Loucy (cell line): ENCODE data around the gene CEACAM21.

Experiments used
- H2AFZ ChIP-seq: fragments of 200-600 bp; sonication (generic); 2 replicates; pipeline ENCODE4 v1.6.0; 2016; ENCODE audit warnings: antibody characterized with exemption, mild to moderate bottlenecking, low read length, moderate library complexity
- H3F3A ChIP-seq: fragments of 200-600 bp; 2 replicates; pipeline ENCODE4 v1.6.0; 2016; ENCODE audit warnings: antibody characterized with exemption, low read depth, mild to moderate bottlenecking
- H3K27me3 ChIP-seq: fragments of 200-600 bp; sonication (generic); 2 replicates; pipeline ENCODE4 v1.6.1; 2014; ENCODE audit warnings: low read length, mild to moderate bottlenecking; ENCODE audit not compliant: insufficient read depth, poor library complexity, severe bottlenecking
- H3K36me3 ChIP-seq: fragments of 200-600 bp; sonication (generic); 2 replicates; pipeline ENCODE4 v1.6.1; 2016; ENCODE audit warnings: low read length; ENCODE audit not compliant: insufficient read depth
- H3K4me1 ChIP-seq: fragments of 200-600 bp; sonication (generic); 2 replicates; pipeline ENCODE4 v1.5.1; 2014; ENCODE audit warnings: low read length, mild to moderate bottlenecking; ENCODE audit not compliant: insufficient read depth, poor library complexity, severe bottlenecking
- H3K4me2 ChIP-seq: fragments of 200-600 bp; sonication (generic); 2 replicates; pipeline ENCODE4 v1.6.0; 2014; ENCODE audit warnings: antibody characterized with exemption, low read length, low read depth, mild to moderate bottlenecking; ENCODE audit not compliant: poor library complexity, severe bottlenecking
- H3K4me3 ChIP-seq: fragments of 200-600 bp; sonication (generic); 2 replicates; pipeline ENCODE4 v1.5.1; 2014; ENCODE audit warnings: low read length, mild to moderate bottlenecking, mixed read lengths; ENCODE audit not compliant: poor library complexity, severe bottlenecking
- H3K79me2 ChIP-seq: fragments of 200-600 bp; sonication (generic); 2 replicates; pipeline ENCODE4 v1.6.1; 2014; ENCODE audit warnings: low read length; ENCODE audit not compliant: insufficient read depth
- H3K9ac ChIP-seq: fragments of 200-600 bp; sonication (generic); 2 replicates; pipeline ENCODE4 v1.6.0; 2014; ENCODE audit warnings: mild to moderate bottlenecking, low read depth, low read length, moderate library complexity; ENCODE audit not compliant: poor library complexity, severe bottlenecking
- H3K9me2 ChIP-seq: fragments of 200-600 bp; sonication (generic); replicated peaks from 2 replicates; pipeline ENCODE4 v1.6.1; 2016; ENCODE audit warnings: low read depth, low read length, mixed read lengths
- H3K9me3 ChIP-seq: fragments of 200-600 bp; sonication (generic); 2 replicates; pipeline ENCODE4 v1.6.1; 2014; ENCODE audit warnings: mild to moderate bottlenecking, antibody characterized with exemption, low read length, low read depth; ENCODE audit not compliant: insufficient read depth
- H4K20me1 ChIP-seq: fragments of 200-600 bp; sonication (generic); 2 replicates; pipeline ENCODE4 v1.6.0; 2014; ENCODE audit warnings: antibody characterized with exemption, low read length, mild to moderate bottlenecking; ENCODE audit not compliant: insufficient read depth, poor library complexity, severe bottlenecking
- CTCF ChIP-seq: fragments of 200-600 bp; sonication (generic); conservative IDR thresholded peaks from 2 replicates; pipeline ENCODE4 v1.5.1; 2014; ENCODE audit warnings: mild to moderate bottlenecking, antibody characterized with exemption, low read length
- EZH2phosphoT487 ChIP-seq: fragments of 200-600 bp; IDR thresholded peaks from 2 replicates; pipeline ENCODE4 v1.6.1; 2018; ENCODE audit warnings: antibody characterized with exemption, mild to moderate bottlenecking, moderate library complexity, borderline replicate concordance

CEACAM21 gene

GRCh38 chr19:41575998-41576397 lies at the start of gene CEACAM21:
TSS of gene CEACAM21 (plus strand) at chr19:41576166. CDS start at chr19:41576275, 109 bp downstream.
- TF ChIP-seq EZH2phosphoT487 = no peak
- TF ChIP-seq CTCF = no peak

GRCh38 chr19:41527089-41527488 lies 48.9 kb upstream of the CEACAM21 start:
- H3K9me3 ChIP-seq = no peaks in the 10 kb centered on the region
- TF ChIP-seq EZH2phosphoT487 (no peak), CTCF (no peak)
- H2AFZ ChIP-seq = no peak overlapping the region
- H4K20me1 ChIP-seq = no peaks in the 10 kb centered on the region
- H3K9ac ChIP-seq = no peak overlapping the region
- no peaks in the 10 kb centered on the region for H3K9me2 ChIP-seq
- no peaks in the 10 kb centered on the region for H3K36me3 ChIP-seq
- H3K4me3 ChIP-seq = no peak overlapping the region
- no peaks in the 10 kb centered on the region for H3F3A ChIP-seq
- no peaks in the 10 kb centered on the region for H3K79me2 ChIP-seq
- H3K4me1 ChIP-seq = peaks cover 22% of the 10 kb centered on the region
- H3K27me3 ChIP-seq = peaks cover 46% of the 10 kb centered on the region
- H3K4me2 ChIP-seq = no peak overlapping the region

More at GRCh38 chr19:41575998-41576397, at the start of gene CEACAM21:
- H2AFZ ChIP-seq = peak within 1 kb of the TSS; percentile 85
- H3K9me2 ChIP-seq = no peaks in the 10 kb centered on the region
- peak within 1 kb of the TSS; percentile 81 for H3K4me2 ChIP-seq
- H3K27me3 ChIP-seq = no peaks in the 10 kb centered on the region
- H3K9me3 ChIP-seq = peaks cover 4% of the 10 kb centered on the region; the same call in 1 of the 2 replicates
- H3K36me3 ChIP-seq = no peaks in the 10 kb centered on the region
- H3F3A ChIP-seq = no peaks in the 10 kb centered on the region
- no peaks in the 10 kb centered on the region for H4K20me1 ChIP-seq
- H3K79me2 ChIP-seq = no peaks in the 10 kb centered on the region
- peak within 1 kb of the TSS; percentile 80 for H3K4me3 ChIP-seq
- peaks cover 34% of the 10 kb centered on the region for H3K4me1 ChIP-seq
- peak within 1 kb of the TSS; percentile 71 for H3K9ac ChIP-seq

GRCh38 chr19:41528106-41528505 lies 47.9 kb upstream of the CEACAM21 start:
- Histone ChIP-seq H3K9me3 (no peaks in the 10 kb centered on the region), H3K4me3 (no peak overlapping the region), H3F3A (no peaks in the 10 kb centered on the region), H3K4me2 (no peak overlapping the region), H3K79me2 (0 out of 2 replicates have a peak, but pooled peaks cover 3% of the 10 kb centered on the region), H3K36me3 (no peaks in the 10 kb centered on the region), H3K4me1 (peaks cover 23% of the 10 kb centered on the region), H3K9me2 (no peaks in the 10 kb centered on the region), H3K27me3 (peaks cover 36% of the 10 kb centered on the region), H3K9ac (no peak overlapping the region), H4K20me1 (no peaks in the 10 kb centered on the region), H2AFZ (no peak overlapping the region)
- TF ChIP-seq CTCF (no peak), EZH2phosphoT487 (no peak)
